B cell (primary cell): ENCODE data around the gene ZDHHC17. TPM values are rescaled to one million over a fixed set of nuclear protein-coding genes. Genes with fewer than 3 reads are reported as not detected.
A peak's percentile ranks its signal among the peaks of the same experiment; 100 is the strongest.

Experiments
- ATAC-seq: fragments of 200-7000 bp; cut with Tn5 transposase; one replicate; pipeline ENCODE4 v1.10.0; 2021; ENCODE audit warnings: low read depth, mild to moderate bottlenecking, moderate number of reproducible peaks, moderate library complexity
- CTCF ChIA-PET: fragments of 350-600 bp; sonication (Branson Sonifier 250); formaldehyde crosslinking; loops from one replicate; lab custom pipeline; 2021; ENCODE audit warnings: antibody characterized with exemption, inconsistent platforms; lab: Charles Lee
- POLR2A ChIA-PET: fragments of 350-600 bp; sonication (Branson Sonifier 250); formaldehyde crosslinking; loops from one replicate; lab custom pipeline; 2021; ENCODE audit warnings: antibody characterized with exemption; lab: Charles Lee
- DNase-seq: peaks from one replicate; pipeline ENCODE4 v3.0.0; 2013
- H2AFZ ChIP-seq: 2 replicates; pipeline ENCODE4 v1.6.1; 2012; ENCODE audit warnings: mild to moderate bottlenecking, low read depth, low read length; ENCODE audit not compliant: insufficient read depth, poor library complexity, severe bottlenecking
- H3K27ac ChIP-seq, 2 donors: 1 replicate in 1 of 2; 2 replicates in 1 of 2; pipeline ENCODE4 v1.5.1; 2012 to 2013; ENCODE audit warnings: low read length in 2 of 2, mild to moderate bottlenecking in 2 of 2, moderate library complexity in 1 of 2
- H3K27me3 ChIP-seq, 4 experiments: fragments of 200-600 bp in 1 of 4; sonication (generic) in 1 of 4; replicated peaks in 1 of 4; 1 replicate in 2 of 4; 2 replicates in 2 of 4; pipeline versions ENCODE4 v1.6.1 to v1.7.0; 2013 to 2016; ENCODE audit warnings: low read length in 3 of 4, mild to moderate bottlenecking in 2 of 4, mixed read lengths in 1 of 4, moderate library complexity in 1 of 4; ENCODE audit not compliant: insufficient read depth in 4 of 4, control insufficient read depth in 3 of 4; ENCODE audit errors: control extremely low read depth in 1 of 4
- H3K36me3 ChIP-seq, 2 experiments: replicated peaks in 1 of 2; 1 replicate in 1 of 2; 2 replicates in 1 of 2; pipeline versions ENCODE4 v1.6.1 to v1.7.1; 2013; ENCODE audit warnings: low read length in 1 of 2; ENCODE audit not compliant: insufficient read depth in 2 of 2, control insufficient read depth in 1 of 2; ENCODE audit errors: control extremely low read depth in 1 of 2, extremely low read depth in 1 of 2
- H3K4me1 ChIP-seq, 2 donors: fragments of 200-600 bp in 1 of 2; sonication (generic) in 1 of 2; 1 replicate in 1 of 2; 2 replicates in 1 of 2; pipeline versions ENCODE4 v1.5.1 to v1.6.1; 2013 to 2017; ENCODE audit warnings: low read length in 2 of 2; ENCODE audit not compliant: control insufficient read depth in 2 of 2, insufficient read depth in 2 of 2
- H3K4me2 ChIP-seq: replicated peaks from 2 replicates; pipeline ENCODE3; 2012; ENCODE audit warnings: mild to moderate bottlenecking, low read depth, low read length; ENCODE audit not compliant: poor library complexity, severe bottlenecking
- H3K4me3 ChIP-seq, 5 experiments: fragments of 200-600 bp in 1 of 5; sonication (generic) in 1 of 5; 1 replicate in 3 of 5; 2 replicates in 2 of 5; pipeline versions ENCODE4 v1.5.1 to v1.7.0; 2011 to 2016; ENCODE audit warnings: low read length in 4 of 5, mild to moderate bottlenecking in 4 of 5, low read depth in 2 of 5, control low read depth in 1 of 5, moderate library complexity in 1 of 5; ENCODE audit not compliant: insufficient read depth in 1 of 5; ENCODE audit errors: control extremely low read depth in 1 of 5, extremely low read depth in 1 of 5
- H3K79me2 ChIP-seq: fragments of 200-600 bp; sonication (generic); one replicate; pipeline ENCODE4 v1.6.0; 2016; ENCODE audit warnings: low read length; ENCODE audit not compliant: control insufficient read depth, insufficient read depth
- H3K9ac ChIP-seq: fragments of 200-600 bp; sonication (generic); 2 replicates; pipeline ENCODE4 v1.6.1; 2017; ENCODE audit warnings: mild to moderate bottlenecking, low read length, moderate library complexity
- H3K9me3 ChIP-seq, 3 donors: one replicate each; pipeline versions ENCODE4 v1.6.1 to v1.7.1; 2013; ENCODE audit warnings: low read length in 2 of 3; ENCODE audit not compliant: control insufficient read depth in 2 of 3, insufficient read depth in 1 of 3; ENCODE audit errors: control extremely low read depth in 1 of 3
- H4K20me1 ChIP-seq: 2 replicates; pipeline ENCODE4 v1.6.0; 2012; ENCODE audit warnings: mild to moderate bottlenecking, low read length; ENCODE audit not compliant: insufficient read depth, control insufficient read depth, poor library complexity, severe bottlenecking
- H3K27ac Mint-ChIP-seq: one replicate; pipeline ENCODE4 v1.8.0; 2021; ENCODE audit warnings: mixed read lengths
- H3K27me3 Mint-ChIP-seq: one replicate; pipeline ENCODE4 v1.8.0; 2021; ENCODE audit warnings: mixed read lengths
- H3K4me1 Mint-ChIP-seq: one replicate; pipeline ENCODE4 v1.8.0; 2021; ENCODE audit warnings: mixed read lengths
- H3K4me3 Mint-ChIP-seq: one replicate; pipeline ENCODE4 v1.8.0; 2021; ENCODE audit warnings: mixed read lengths
- H3K9me3 Mint-ChIP-seq: one replicate; pipeline ENCODE4 v1.8.0; 2022; ENCODE audit warnings: mixed read lengths; ENCODE audit not compliant: insufficient read depth
- CTCF ChIP-seq: fragments of 200-600 bp; IDR thresholded peaks from one replicate; pipeline ENCODE4 v1.8.0; 2022; ENCODE audit warnings: antibody characterized with exemption, mild to moderate bottlenecking
- EZH2 ChIP-seq: IDR thresholded peaks from 2 replicates; pipeline ENCODE4 v1.6.1; 2012; ENCODE audit warnings: borderline replicate concordance, low read depth, mild to moderate bottlenecking, moderate library complexity, low read length; ENCODE audit not compliant: insufficient read depth, poor library complexity, severe bottlenecking
- WGBS: methylation state at CpG from one replicate; pipeline ENCODE4 v1.1.5; 2013; ENCODE audit warnings: missing lambda C conversion rate; ENCODE audit not compliant: insufficient coverage; 5-methylcytosine and 5-hydroxymethylcytosine counted together
- intact Hi-C: fragments of 100-400 bp; cut with micrococcal nuclease; formaldehyde crosslinking; loops from one replicate; pipeline ENCODE4 v1.10.0; 2022
- polyA plus RNA-seq: library from polyadenylated mRNA; depleted of rRNA; stranded (reverse); fragments of >200 nt; gene quantifications from 2 replicates; pipeline ENCODE4 v1.2.3, GENCODE V29; 2012
- total RNA-seq, 2 donors: library from RNA; stranded (reverse); fragments of 120-200 nt in 1 of 2; gene quantifications; 1 replicate in 1 of 2; 2 replicates in 1 of 2; pipeline versions ENCODE4 v1.2.3 to v1.2.4, GENCODE V29; 2013 to 2022

Gene ZDHHC17
- total and polyA plus RNA-seq, 2 donors (not counting 1 experiment from before 2014, with no cell fraction given): 26.1 to 75.0 TPM

GRCh38 chr12:76757694-76758093 lies 6.2 kb upstream of the ZDHHC17 start:
- ATAC-seq: no peak
- WGBS: no CpG with 5 or more reads among the region's 1 CpG
- CTCF ChIA-PET: interaction anchor here (0.8 kb wide), 1 partner anchor 33 kb away, joined by 3 read pairs; no protein-coding TSS in a partner anchor
- H3K27ac ChIP-seq: no peak overlapping the region
- no peak overlapping the region for H2AFZ ChIP-seq
- POLR2A ChIA-PET: no interaction called here
- H4K20me1 ChIP-seq: no peaks in the 10 kb centered on the region
- no peaks in the 10 kb centered on the region for H3K4me1 ChIP-seq
- H3K4me2 ChIP-seq: no peak overlapping the region
- no peaks in the 10 kb centered on the region for H3K79me2 ChIP-seq
- DNase-seq: no peak
- TF ChIP-seq CTCF: no peak
- TF ChIP-seq EZH2: no peak
- Mint-ChIP-seq H3K4me1 (no peaks in the 10 kb centered on the region), H3K4me3 (no peak overlapping the region), H3K27ac (no peak overlapping the region), H3K9me3 (no peaks in the 10 kb centered on the region), H3K27me3 (peaks cover 3% of the 10 kb centered on the region)
- no peaks in the 10 kb centered on the region for H3K27me3 ChIP-seq
- no peaks in the 10 kb centered on the region for H3K36me3 ChIP-seq
- no peak overlapping the region for H3K4me3 ChIP-seq
- no peak overlapping the region for H3K9ac ChIP-seq
- H3K9me3 ChIP-seq: no peaks in the 10 kb centered on the region
- intact Hi-C loops: no loop called here

GRCh38 chr12:76762601-76762980 lies 1.3 kb upstream of the ZDHHC17 start:
- POLR2A ChIA-PET: no interaction called here
- DNase-seq: no peak
- peak overlapping the region; percentile 84 for H3K27ac Mint-ChIP-seq

More at GRCh38 chr12:76762601-76762980, 1.3 kb upstream of the ZDHHC17 start:
- Histone ChIP-seq H3K4me3 (no peak overlapping the region), H3K27me3 (no peaks in the 10 kb centered on the region), H2AFZ (peak overlapping the region; percentile 5), H3K9me3 (no peaks in the 10 kb centered on the region), H3K79me2 (peaks cover 42% of the 10 kb centered on the region), H4K20me1 (no peaks in the 10 kb centered on the region), H3K9ac (no peak overlapping the region), H3K27ac (no peak overlapping the region), H3K36me3 (no peaks in the 10 kb centered on the region), H3K4me1 (peaks cover 17 to 28% of the 10 kb centered on the region in 2 donors), H3K4me2 (peak overlapping the region; percentile 89)
- intact Hi-C loops: loop anchor here (2.0 to 10.0 kb wide), 3 partner anchors 28 to 1282 kb away; partner anchors contain the start of genes E2F7 and GLIPR1
- no peak for ATAC-seq
- peaks cover 37% of the 10 kb centered on the region for H3K4me1 Mint-ChIP-seq
- peak overlapping the region; percentile 88 for H3K4me3 Mint-ChIP-seq
- 100% methylated on average over 7 of the region's 8 CpGs for WGBS
- CTCF ChIA-PET: interaction anchor here (2.4 kb wide), 1 partner anchor 28 kb away, joined by 13 read pairs; no protein-coding TSS in a partner anchor
- H3K27me3 Mint-ChIP-seq: no peaks in the 10 kb centered on the region
- no peaks in the 10 kb centered on the region for H3K9me3 Mint-ChIP-seq
- TF ChIP-seq CTCF (no peak), EZH2 (no peak)
